B cell (primary cell): Measurements from ENCODE around the gene ZC3H7B. TPM values are rescaled to one million over a fixed set of nuclear protein-coding genes. Genes with fewer than 3 reads are reported as not detected.

ENCODE experiments used
- ATAC-seq: fragments of 200-7000 bp; cut with Tn5 transposase; one replicate; pipeline ENCODE4 v1.10.0; 2021; ENCODE audit warnings: low read depth, mild to moderate bottlenecking, moderate number of reproducible peaks, moderate library complexity
- CTCF ChIA-PET: fragments of 350-600 bp; sonication (Branson Sonifier 250); formaldehyde crosslinking; loops from one replicate; lab custom pipeline; 2021; ENCODE audit warnings: antibody characterized with exemption, inconsistent platforms; lab: Charles Lee
- POLR2A ChIA-PET: fragments of 350-600 bp; sonication (Branson Sonifier 250); formaldehyde crosslinking; loops from one replicate; lab custom pipeline; 2021; ENCODE audit warnings: antibody characterized with exemption; lab: Charles Lee
- DNase-seq: peaks from one replicate; pipeline ENCODE4 v3.0.0; 2013
- H2AFZ ChIP-seq: 2 replicates; pipeline ENCODE4 v1.6.1; 2012; ENCODE audit warnings: mild to moderate bottlenecking, low read depth, low read length; ENCODE audit not compliant: insufficient read depth, poor library complexity, severe bottlenecking
- H3K27ac ChIP-seq, 2 donors: 1 replicate in 1 of 2; 2 replicates in 1 of 2; pipeline ENCODE4 v1.5.1; 2012 to 2013; ENCODE audit warnings: low read length in 2 of 2, mild to moderate bottlenecking in 2 of 2, moderate library complexity in 1 of 2
- H3K27me3 ChIP-seq, 4 experiments: fragments of 200-600 bp in 1 of 4; sonication (generic) in 1 of 4; replicated peaks in 1 of 4; 1 replicate in 2 of 4; 2 replicates in 2 of 4; pipeline versions ENCODE4 v1.6.1 to v1.7.0; 2013 to 2016; ENCODE audit warnings: low read length in 3 of 4, mild to moderate bottlenecking in 2 of 4, mixed read lengths in 1 of 4, moderate library complexity in 1 of 4; ENCODE audit not compliant: insufficient read depth in 4 of 4, control insufficient read depth in 3 of 4; ENCODE audit errors: control extremely low read depth in 1 of 4
- H3K36me3 ChIP-seq, 2 experiments: replicated peaks in 1 of 2; 1 replicate in 1 of 2; 2 replicates in 1 of 2; pipeline versions ENCODE4 v1.6.1 to v1.7.1; 2013; ENCODE audit warnings: low read length in 1 of 2; ENCODE audit not compliant: insufficient read depth in 2 of 2, control insufficient read depth in 1 of 2; ENCODE audit errors: control extremely low read depth in 1 of 2, extremely low read depth in 1 of 2
- H3K4me1 ChIP-seq, 2 donors: fragments of 200-600 bp in 1 of 2; sonication (generic) in 1 of 2; 1 replicate in 1 of 2; 2 replicates in 1 of 2; pipeline versions ENCODE4 v1.5.1 to v1.6.1; 2013 to 2017; ENCODE audit warnings: low read length in 2 of 2; ENCODE audit not compliant: control insufficient read depth in 2 of 2, insufficient read depth in 2 of 2
- H3K4me2 ChIP-seq: replicated peaks from 2 replicates; pipeline ENCODE3; 2012; ENCODE audit warnings: mild to moderate bottlenecking, low read depth, low read length; ENCODE audit not compliant: poor library complexity, severe bottlenecking
- H3K4me3 ChIP-seq, 5 experiments: fragments of 200-600 bp in 1 of 5; sonication (generic) in 1 of 5; 1 replicate in 3 of 5; 2 replicates in 2 of 5; pipeline versions ENCODE4 v1.5.1 to v1.7.0; 2011 to 2016; ENCODE audit warnings: low read length in 4 of 5, mild to moderate bottlenecking in 4 of 5, low read depth in 2 of 5, control low read depth in 1 of 5, moderate library complexity in 1 of 5; ENCODE audit not compliant: insufficient read depth in 1 of 5; ENCODE audit errors: control extremely low read depth in 1 of 5, extremely low read depth in 1 of 5
- H3K79me2 ChIP-seq: fragments of 200-600 bp; sonication (generic); one replicate; pipeline ENCODE4 v1.6.0; 2016; ENCODE audit warnings: low read length; ENCODE audit not compliant: control insufficient read depth, insufficient read depth
- H3K9ac ChIP-seq: fragments of 200-600 bp; sonication (generic); 2 replicates; pipeline ENCODE4 v1.6.1; 2017; ENCODE audit warnings: mild to moderate bottlenecking, low read length, moderate library complexity
- H3K9me3 ChIP-seq, 3 donors: one replicate each; pipeline versions ENCODE4 v1.6.1 to v1.7.1; 2013; ENCODE audit warnings: low read length in 2 of 3; ENCODE audit not compliant: control insufficient read depth in 2 of 3, insufficient read depth in 1 of 3; ENCODE audit errors: control extremely low read depth in 1 of 3
- H4K20me1 ChIP-seq: 2 replicates; pipeline ENCODE4 v1.6.0; 2012; ENCODE audit warnings: mild to moderate bottlenecking, low read length; ENCODE audit not compliant: insufficient read depth, control insufficient read depth, poor library complexity, severe bottlenecking
- H3K27ac Mint-ChIP-seq: one replicate; pipeline ENCODE4 v1.8.0; 2021; ENCODE audit warnings: mixed read lengths
- H3K27me3 Mint-ChIP-seq: one replicate; pipeline ENCODE4 v1.8.0; 2021; ENCODE audit warnings: mixed read lengths
- H3K4me1 Mint-ChIP-seq: one replicate; pipeline ENCODE4 v1.8.0; 2021; ENCODE audit warnings: mixed read lengths
- H3K4me3 Mint-ChIP-seq: one replicate; pipeline ENCODE4 v1.8.0; 2021; ENCODE audit warnings: mixed read lengths
- H3K9me3 Mint-ChIP-seq: one replicate; pipeline ENCODE4 v1.8.0; 2022; ENCODE audit warnings: mixed read lengths; ENCODE audit not compliant: insufficient read depth
- CTCF ChIP-seq: fragments of 200-600 bp; IDR thresholded peaks from one replicate; pipeline ENCODE4 v1.8.0; 2022; ENCODE audit warnings: antibody characterized with exemption, mild to moderate bottlenecking
- EZH2 ChIP-seq: IDR thresholded peaks from 2 replicates; pipeline ENCODE4 v1.6.1; 2012; ENCODE audit warnings: borderline replicate concordance, low read depth, mild to moderate bottlenecking, moderate library complexity, low read length; ENCODE audit not compliant: insufficient read depth, poor library complexity, severe bottlenecking
- WGBS: methylation state at CpG from one replicate; pipeline ENCODE4 v1.1.5; 2013; ENCODE audit warnings: missing lambda C conversion rate; ENCODE audit not compliant: insufficient coverage; 5-methylcytosine and 5-hydroxymethylcytosine counted together
- intact Hi-C: fragments of 100-400 bp; cut with micrococcal nuclease; formaldehyde crosslinking; loops from one replicate; pipeline ENCODE4 v1.10.0; 2022
- polyA plus RNA-seq: library from polyadenylated mRNA; depleted of rRNA; stranded (reverse); fragments of >200 nt; gene quantifications from 2 replicates; pipeline ENCODE4 v1.2.3, GENCODE V29; 2012
- total RNA-seq, 2 donors: library from RNA; stranded (reverse); fragments of 120-200 nt in 1 of 2; gene quantifications; 1 replicate in 1 of 2; 2 replicates in 1 of 2; pipeline versions ENCODE4 v1.2.3 to v1.2.4, GENCODE V29; 2013 to 2022

Gene ZC3H7B
- total and polyA plus RNA-seq, 2 donors (not counting 1 experiment from before 2014, with no cell fraction given) = 29.8 to 41.9 TPM

- Histone ChIP-seq H3K4me2 (no peak overlapping the region), H2AFZ (no peak overlapping the region), H3K9ac (no peak overlapping the region)
Measured at GRCh38 chr22:41288245-41288946, 12.9 kb upstream of the ZC3H7B start.

More at GRCh38 chr22:41288245-41288946, 12.9 kb upstream of the ZC3H7B start:
- Mint-ChIP-seq H3K4me3 (peak overlapping the region; percentile 36), H3K9me3 (no peaks in the 10 kb centered on the region), H3K27me3 (no peaks in the 10 kb centered on the region), H3K27ac (peak overlapping the region; percentile 88), H3K4me1 (peaks cover 25% of the 10 kb centered on the region)
- Histone ChIP-seq H3K27me3 (no peaks in the 10 kb centered on the region), H3K9me3 (no peaks in the 10 kb centered on the region), H3K36me3 (peaks cover 0 to 4% of the 10 kb centered on the region in 2 experiments), H3K27ac (no peak overlapping the region), H3K79me2 (peaks cover 21% of the 10 kb centered on the region), H3K4me1 (peaks cover 12 to 16% of the 10 kb centered on the region in 2 donors), H4K20me1 (peaks cover 13% of the 10 kb centered on the region), H3K4me3 (no peak overlapping the region)
- intact Hi-C loops = loop anchor here (5.0 kb wide), 3 partner anchors 941 to 1294 kb away; partner anchors contain the start of genes ADSL and TNRC6B
- ATAC-seq (no peak), DNase-seq (no peak)
- TF ChIP-seq CTCF = no peak
- no peak for TF ChIP-seq EZH2
- ChIA-PET POLR2A (interaction anchor here (1.2 kb wide), 1 partner anchor 13 kb away, joined by 3 read pairs; the partner anchor contains the start of gene ZC3H7B), CTCF (no interaction called here)
- 92% methylated on average over 4 of the region's 9 CpGs for WGBS
